Ramos (cell line): ENCODE results near the gene RALGAPA1.
"Not testable (repeated sequence)": the region's sequence is repeated elsewhere in the genome, so short reads cannot be mapped to it uniquely, and the experiment has no call there.

ENCODE experiments used
- in situ Hi-C: fragments of 300-500 bp; cut with MboI; formaldehyde crosslinking; loops from one replicate; pipeline ENCODE4 v1.14.3; 2022; ENCODE audit warnings: low sequenced_read_pairs; ENCODE audit not compliant: unreplicated experiment

The RALGAPA1 gene

GRCh38 chr14:35705636-35706035 lies 103.5 kb downstream of the RALGAPA1 start:
- in situ Hi-C loops = no loop called here

GRCh38 chr14:35704793-35705493 lies 104.2 kb downstream of the RALGAPA1 start:
- in situ Hi-C loops = no loop called here

GRCh38 chr14:35701531-35701930 lies 107.6 kb downstream of the RALGAPA1 start:
- in situ Hi-C loops = no loop called here

- in situ Hi-C loops = no loop called here
Measured at GRCh38 chr14:35699791-35700444, 109.2 kb downstream of the RALGAPA1 start.

- in situ Hi-C loops = no loop called here
Measured at GRCh38 chr14:35696575-35696974, 112.5 kb downstream of the RALGAPA1 start.

GRCh38 chr14:35696119-35696518 lies 113.0 kb downstream of the RALGAPA1 start:
- in situ Hi-C loops = no loop called here

GRCh38 chr14:35695647-35696046 lies 113.4 kb downstream of the RALGAPA1 start:
- in situ Hi-C loops = no loop called here

- in situ Hi-C loops = no loop called here
Measured at GRCh38 chr14:35695072-35695471, 114.0 kb downstream of the RALGAPA1 start.

- in situ Hi-C loops = no loop called here
Measured at GRCh38 chr14:35689000-35689460, 120.1 kb downstream of the RALGAPA1 start.

- in situ Hi-C loops = no loop called here
Measured at GRCh38 chr14:35688126-35688826, 120.8 kb downstream of the RALGAPA1 start.

- in situ Hi-C loops = no loop called here
Measured at GRCh38 chr14:35687335-35687939, 121.7 kb downstream of the RALGAPA1 start.

- in situ Hi-C loops = not testable (repeated sequence)
Measured at GRCh38 chr14:35683688-35684087, 125.4 kb downstream of the RALGAPA1 start.

GRCh38 chr14:35682802-35683201 lies 126.3 kb downstream of the RALGAPA1 start:
- in situ Hi-C loops = no loop called here

GRCh38 chr14:35678403-35679028 lies 130.6 kb downstream of the RALGAPA1 start:
- in situ Hi-C loops = no loop called here

- in situ Hi-C loops = no loop called here
Measured at GRCh38 chr14:35669782-35670181, 139.3 kb downstream of the RALGAPA1 start.

GRCh38 chr14:35666429-35667043 lies 142.6 kb downstream of the RALGAPA1 start:
- in situ Hi-C loops = no loop called here

- in situ Hi-C loops = no loop called here
Measured at GRCh38 chr14:35661875-35662274, 147.2 kb downstream of the RALGAPA1 start.

GRCh38 chr14:35653045-35653444 lies 156.1 kb downstream of the RALGAPA1 start:
- in situ Hi-C loops = no loop called here

- in situ Hi-C loops = no loop called here
Measured at GRCh38 chr14:35643513-35643912, 165.6 kb downstream of the RALGAPA1 start.

- in situ Hi-C loops = no loop called here
Measured at GRCh38 chr14:35637851-35638250, 171.2 kb downstream of the RALGAPA1 start.
